Panc1 (cell line): Measurements from ENCODE around the gene C18orf32.

ENCODE experiments used
- CTCF ChIP-seq: fragments of 450-650 bp; IDR thresholded peaks from 2 replicates; pipeline ENCODE4 v1.5.1; 2017; ENCODE audit warnings: mild to moderate bottlenecking
- POLR2AphosphoS5 ChIP-seq: IDR thresholded peaks from 2 replicates; pipeline ENCODE4 v1.6.1; 2012; ENCODE audit warnings: mild to moderate bottlenecking, low read depth, low read length, moderate library complexity
- REST ChIP-seq, 2 experiments: IDR thresholded peaks; 2 replicates each; pipeline ENCODE4 v1.6.1; 2011 to 2012; ENCODE audit warnings: low read depth in 2 of 2, control low read depth in 1 of 2, low read length in 1 of 2, mild to moderate bottlenecking in 1 of 2, moderate library complexity in 1 of 2; ENCODE audit not compliant: insufficient read depth in 1 of 2
- SIN3A ChIP-seq: IDR thresholded peaks from 2 replicates; pipeline ENCODE4 v1.6.1; 2012; ENCODE audit warnings: low read depth, mild to moderate bottlenecking, low read length, moderate library complexity, borderline replicate concordance; ENCODE audit not compliant: insufficient read depth
- TCF7L2 ChIP-seq: IDR thresholded peaks from 2 replicates; pipeline ENCODE4 v1.6.1; 2011; ENCODE audit warnings: mild to moderate bottlenecking, low read depth, low read length, inconsistent platforms

- TF ChIP-seq CTCF: no peak
- no peak for TF ChIP-seq POLR2AphosphoS5
- TF ChIP-seq REST (IDR thresholded peaks at IDR 0.05; ENCODE audit: insufficient read depth in 1 of 2, low read depth in 2 of 2, low read length in 1 of 2): no peak
- TF ChIP-seq SIN3A: no peak
- no peak for TF ChIP-seq TCF7L2
Measured at GRCh38 chr18:49459404-49460171, 27.4 kb downstream of the C18orf32 start.
